ENCODE results near the gene NR3C1. TPM values are rescaled to one million over a fixed set of nuclear protein-coding genes. Genes with fewer than 3 reads are reported as not detected.

NR3C1 gene
- total RNA-seq, 4 donors from 2014 or later, result 29.7 to 79.2 (median 38.9) TPM

GRCh38 chr5:143322176-143322575, 81.3 kb downstream of the NR3C1 start:
- no peak for TF ChIP-seq POLR2A (IDR thresholded peaks at IDR 0.05)
- TF ChIP-seq CTCF (IDR thresholded peaks at IDR 0.05), result no peak
- H3K36me3 ChIP-seq, result no peaks in the 10 kb centered on the region
- H3K4me3 ChIP-seq, result no peak overlapping the region
- H3K9me3 ChIP-seq, result no peaks in the 10 kb centered on the region
- H3K4me1 ChIP-seq, result no peaks in the 10 kb centered on the region
- no peak for DNase-seq
- H3K27ac ChIP-seq, result no peak overlapping the region
- no peaks in the 10 kb centered on the region for H3K27me3 ChIP-seq

DNA sequence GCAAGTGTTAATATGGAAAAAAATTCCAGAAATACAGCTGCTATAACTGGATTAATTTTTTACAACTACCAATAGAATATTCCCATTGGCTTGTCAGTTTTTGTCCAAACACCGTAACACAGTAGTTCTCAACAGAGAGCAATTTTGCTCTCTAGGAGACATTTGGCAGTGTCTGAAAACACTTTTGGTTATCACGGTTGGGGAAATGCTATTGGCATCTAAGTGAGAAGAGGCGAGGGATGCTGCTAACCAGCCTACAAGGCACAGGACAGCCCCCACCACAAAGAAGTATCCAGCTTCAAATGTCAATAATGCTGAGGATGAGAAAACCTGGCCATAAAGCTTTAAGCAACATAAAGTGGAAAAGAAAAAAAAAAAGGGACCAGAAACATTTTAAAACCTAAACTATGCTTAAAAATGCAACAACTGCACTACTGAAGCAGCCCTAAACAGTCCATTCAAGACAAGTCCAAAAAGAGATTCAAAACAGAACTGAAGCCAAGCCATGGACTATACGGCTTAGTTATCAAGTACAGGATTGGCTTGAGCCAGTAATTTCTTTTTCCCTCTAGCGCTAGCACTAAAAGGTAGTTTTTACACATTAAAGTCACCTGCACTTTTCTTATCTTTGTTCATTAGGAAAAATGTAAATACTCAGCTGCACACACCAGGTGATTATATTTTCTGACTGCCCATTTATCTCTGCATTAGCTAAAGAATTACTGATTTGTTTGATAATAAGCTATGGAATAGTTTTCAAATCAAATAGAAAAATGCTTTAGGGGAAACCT, 83.9 kb downstream of the NR3C1 start:
- Histone ChIP-seq H3K36me3 (no peaks in the 10 kb centered on the region), H3K4me1 (no peaks in the 10 kb centered on the region), H3K27me3 (no peaks in the 10 kb centered on the region), H3K4me3 (no peak overlapping the region), H3K27ac (no peak overlapping the region), H3K9me3 (no peaks in the 10 kb centered on the region)
- no peak for DNase-seq
- TF ChIP-seq CTCF (IDR thresholded peaks at IDR 0.05) (no peak), POLR2A (IDR thresholded peaks at IDR 0.05) (no peak)

DNA sequence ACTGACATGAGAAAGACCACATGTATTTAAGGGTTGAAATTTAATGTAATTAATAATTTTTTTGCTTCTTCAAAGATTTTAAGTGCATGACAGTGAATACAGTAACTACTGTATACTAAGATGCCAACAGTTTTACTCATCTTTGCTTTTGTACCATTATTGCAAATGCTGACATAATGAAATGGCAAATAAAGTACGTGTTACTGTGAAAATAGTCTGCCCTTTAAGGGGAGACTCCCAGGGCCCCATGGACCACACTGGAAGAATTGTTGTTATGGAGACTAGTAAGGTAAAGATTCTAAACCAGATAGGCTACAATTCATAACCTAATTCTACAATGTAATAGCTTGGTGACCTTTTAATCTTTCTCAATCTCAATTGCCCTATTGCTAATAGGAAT, 84.7 kb downstream of the NR3C1 start:
- no peak for DNase-seq
- Histone ChIP-seq H3K27me3 (no peaks in the 10 kb centered on the region), H3K27ac (no peak overlapping the region), H3K36me3 (no peaks in the 10 kb centered on the region), H3K4me1 (no peaks in the 10 kb centered on the region), H3K4me3 (no peak overlapping the region), H3K9me3 (no peaks in the 10 kb centered on the region)
- TF ChIP-seq CTCF (IDR thresholded peaks at IDR 0.05), result no peak

DNA sequence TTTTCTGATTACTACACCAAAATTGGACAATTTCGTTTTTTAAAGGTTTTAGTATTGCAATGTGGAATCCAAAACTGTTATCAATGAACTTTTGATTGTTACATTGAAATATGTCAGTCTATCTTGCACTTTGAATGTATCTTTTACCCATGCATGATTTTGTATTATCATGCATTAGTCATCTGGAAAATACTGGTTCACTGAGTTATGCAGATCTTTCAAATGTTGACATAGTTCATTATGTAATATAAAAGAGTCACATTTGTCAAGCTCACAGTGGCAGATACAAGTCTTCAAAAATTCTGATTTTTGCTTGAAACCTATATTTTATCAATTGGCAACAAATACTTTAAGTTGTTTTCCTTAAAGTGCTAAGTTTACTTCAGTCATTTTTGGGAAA, 85.2 kb downstream of the NR3C1 start:
- H3K27me3 ChIP-seq, result no peaks in the 10 kb centered on the region
- TF ChIP-seq POLR2A (IDR thresholded peaks at IDR 0.05) (no peak), CTCF (IDR thresholded peaks at IDR 0.05) (no peak)
- no peaks in the 10 kb centered on the region for H3K36me3 ChIP-seq
- H3K9me3 ChIP-seq, result no peaks in the 10 kb centered on the region
- no peaks in the 10 kb centered on the region for H3K4me1 ChIP-seq
- no peak overlapping the region for H3K27ac ChIP-seq
- DNase-seq, result no peak
- H3K4me3 ChIP-seq, result no peak overlapping the region

DNA sequence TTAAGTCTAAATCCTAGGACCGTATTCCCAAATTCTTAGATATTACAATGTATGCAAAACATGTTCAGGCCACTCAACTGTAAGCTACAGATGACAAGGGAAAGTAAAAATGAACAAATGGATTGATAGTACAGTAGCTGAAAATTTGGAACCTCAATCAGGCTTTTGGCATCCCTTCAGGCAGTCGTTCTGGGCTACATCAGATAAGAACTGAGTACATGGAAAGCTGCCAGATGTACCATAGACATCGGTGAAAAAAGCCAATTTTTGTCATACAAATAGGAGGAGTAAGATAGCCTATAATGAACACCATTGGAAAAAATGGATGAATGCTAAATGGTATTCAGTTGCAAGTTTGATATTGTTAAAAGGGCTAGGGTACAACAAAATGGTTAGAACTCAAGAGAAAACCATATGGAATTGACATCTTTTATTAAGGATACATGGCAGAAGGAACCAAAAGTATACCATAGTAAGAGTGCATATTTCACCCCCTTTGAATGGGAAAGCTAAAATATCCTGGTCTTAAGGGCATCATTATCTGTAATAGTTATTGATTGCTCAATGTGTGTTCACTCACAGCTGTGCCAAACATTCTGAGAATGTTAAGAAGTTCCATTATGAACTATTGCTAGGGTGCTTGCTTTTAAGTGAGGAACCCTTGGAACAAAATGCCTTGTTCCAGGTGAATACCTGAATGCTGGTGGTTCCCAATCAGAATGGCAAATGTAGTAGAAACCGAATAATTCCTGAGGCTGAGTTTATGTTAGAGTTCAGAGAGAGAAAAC, 86.4 kb downstream of the NR3C1 start:
- H3K9me3 ChIP-seq, result no peaks in the 10 kb centered on the region
- TF ChIP-seq CTCF (IDR thresholded peaks at IDR 0.05) (no peak), POLR2A (IDR thresholded peaks at IDR 0.05) (no peak)
- peaks cover 0 to 11% (median 0%) of the 10 kb centered on the region in 3 donors for H3K36me3 ChIP-seq
- H3K27me3 ChIP-seq, result no peaks in the 10 kb centered on the region
- H3K4me3 ChIP-seq, result no peak overlapping the region
- DNase-seq, result no peak
- no peaks in the 10 kb centered on the region for H3K4me1 ChIP-seq
- H3K27ac ChIP-seq, result no peak overlapping the region
